Activated T-helper 2 cell treated with anti-CD3 and anti-CD28 coated beads, Interferon-gamma antibody, Interleukin-2, Interleukin-4, amounts not matched to agents 10 μg/mL and 5 μg/mL and 100 μg/mL, durations not matched to agents 14 hours and 24 hours and 36 hours (primary cell): ENCODE results near the gene NEK3. TPM values are rescaled to one million over a fixed set of nuclear protein-coding genes. Genes with fewer than 3 reads are reported as not detected.
"Not testable (repeated sequence)": the region's sequence is repeated elsewhere in the genome, so short reads cannot be mapped to it uniquely, and the experiment has no call there.

ENCODE experiments used
- DNase-seq: peaks from one replicate; pipeline ENCODE4 v3.0.0; 2021; ENCODE audit warnings: low spot score
- H3K27ac Mint-ChIP-seq: one replicate; pipeline ENCODE4 v1.8.0; 2021; ENCODE audit warnings: mixed read lengths
- H3K27me3 Mint-ChIP-seq: one replicate; pipeline ENCODE4 v1.8.0; 2021; ENCODE audit warnings: low read depth, mixed read lengths
- H3K36me3 Mint-ChIP-seq: one replicate; pipeline ENCODE4 v1.8.0; 2021; ENCODE audit warnings: low read depth, mixed read lengths
- H3K4me1 Mint-ChIP-seq: one replicate; pipeline ENCODE4 v1.8.0; 2021; ENCODE audit warnings: low read depth, mixed read lengths
- H3K4me3 Mint-ChIP-seq: one replicate; pipeline ENCODE4 v1.8.0; 2021; ENCODE audit warnings: low read depth, mild to moderate bottlenecking, moderate library complexity, mixed read lengths
- H3K9me3 Mint-ChIP-seq: one replicate; pipeline ENCODE4 v1.8.0; 2021; ENCODE audit warnings: mixed read lengths
- intact Hi-C: fragments of 100-400 bp; cut with micrococcal nuclease; formaldehyde crosslinking; loops from one replicate; pipeline ENCODE4 v1.15.1; 2023
- total RNA-seq: library from RNA; stranded (reverse); gene quantifications from 2 replicates; pipeline ENCODE4 v1.2.3, GENCODE V29; 2022

NEK3 gene
- total RNA-seq, 1 donor from 2014 or later, result 10.0 TPM

- intact Hi-C loops, result no loop called here
- no peak overlapping the region for H3K4me3 Mint-ChIP-seq
- H3K4me1 Mint-ChIP-seq, result peaks cover 23% of the 10 kb centered on the region
- peak overlapping the region; percentile 52 for H3K27ac Mint-ChIP-seq
- no peaks in the 10 kb centered on the region for H3K9me3 Mint-ChIP-seq
- no peaks in the 10 kb centered on the region for H3K27me3 Mint-ChIP-seq
- peaks cover 37% of the 10 kb centered on the region for H3K36me3 Mint-ChIP-seq
- DNase-seq, result no peak
These were observed 27.6 kb upstream of the NEK3 start for GRCh38 chr13:52187029-52187423.

- H3K27ac Mint-ChIP-seq, DNase-seq, H3K4me3 Mint-ChIP-seq, intact Hi-C loops, H3K4me1 Mint-ChIP-seq, H3K9me3 Mint-ChIP-seq, H3K27me3 Mint-ChIP-seq: not testable (repeated sequence)
- peaks cover 47% of the 10 kb centered on the region for H3K36me3 Mint-ChIP-seq
These were observed 22.0 kb upstream of the NEK3 start for GRCh38 chr13:52181316-52181954.

- Mint-ChIP-seq H3K4me3 (no peak overlapping the region), H3K4me1 (peaks cover 3% of the 10 kb centered on the region), H3K27me3 (no peaks in the 10 kb centered on the region), H3K36me3 (peaks cover 48% of the 10 kb centered on the region), H3K27ac (no peak overlapping the region), H3K9me3 (no peaks in the 10 kb centered on the region)
- intact Hi-C loops, result no loop called here
- DNase-seq, result no peak
These were observed 20.5 kb upstream of the NEK3 start for GRCh38 chr13:52179925-52180324.

GRCh38 chr13:52177276-52177675 lies 17.9 kb upstream of the NEK3 start:
- DNase-seq, result no peak
- H3K4me3 Mint-ChIP-seq, result no peak overlapping the region
- no peak overlapping the region for H3K27ac Mint-ChIP-seq
- no peaks in the 10 kb centered on the region for H3K27me3 Mint-ChIP-seq
- H3K9me3 Mint-ChIP-seq, result no peaks in the 10 kb centered on the region
- peaks cover 6% of the 10 kb centered on the region for H3K4me1 Mint-ChIP-seq
- intact Hi-C loops, result no loop called here
- H3K36me3 Mint-ChIP-seq, result peaks cover 35% of the 10 kb centered on the region

GRCh38 chr13:52173970-52174369 lies 14.6 kb upstream of the NEK3 start:
- intact Hi-C loops, H3K4me1 Mint-ChIP-seq, H3K4me3 Mint-ChIP-seq, DNase-seq, H3K27ac Mint-ChIP-seq, H3K27me3 Mint-ChIP-seq, H3K9me3 Mint-ChIP-seq: not testable (repeated sequence)
- H3K36me3 Mint-ChIP-seq, result peaks cover 33% of the 10 kb centered on the region

- Mint-ChIP-seq H3K4me1 (peaks cover 6% of the 10 kb centered on the region), H3K9me3 (no peaks in the 10 kb centered on the region), H3K36me3 (peaks cover 32% of the 10 kb centered on the region), H3K27me3 (no peaks in the 10 kb centered on the region), H3K27ac (no peak overlapping the region), H3K4me3 (no peak overlapping the region)
- no peak for DNase-seq
- intact Hi-C loops, result no loop called here
These were observed 14.0 kb upstream of the NEK3 start for GRCh38 chr13:52173373-52173772.

- H3K27ac Mint-ChIP-seq, DNase-seq, H3K9me3 Mint-ChIP-seq, H3K4me3 Mint-ChIP-seq, H3K27me3 Mint-ChIP-seq, intact Hi-C loops, H3K4me1 Mint-ChIP-seq: not testable (repeated sequence)
- H3K36me3 Mint-ChIP-seq, result peaks cover 27% of the 10 kb centered on the region
These were observed 12.3 kb upstream of the NEK3 start for GRCh38 chr13:52171686-52172085.

- intact Hi-C loops, H3K9me3 Mint-ChIP-seq, H3K27ac Mint-ChIP-seq, H3K27me3 Mint-ChIP-seq, H3K4me1 Mint-ChIP-seq, H3K4me3 Mint-ChIP-seq, DNase-seq: not testable (repeated sequence)
- peaks cover 31% of the 10 kb centered on the region for H3K36me3 Mint-ChIP-seq
These were observed 11.5 kb upstream of the NEK3 start for GRCh38 chr13:52170828-52171391.

GRCh38 chr13:52169839-52170238 lies 10.4 kb upstream of the NEK3 start:
- Mint-ChIP-seq H3K9me3 (no peaks in the 10 kb centered on the region), H3K4me1 (peaks cover 6% of the 10 kb centered on the region), H3K27ac (no peak overlapping the region), H3K4me3 (no peak overlapping the region), H3K36me3 (peaks cover 25% of the 10 kb centered on the region), H3K27me3 (no peaks in the 10 kb centered on the region)
- intact Hi-C loops, result no loop called here
- no peak for DNase-seq

GRCh38 chr13:52165411-52165810 lies 6.0 kb upstream of the NEK3 start:
- Mint-ChIP-seq H3K9me3 (no peaks in the 10 kb centered on the region), H3K4me3 (no peak overlapping the region), H3K27ac (no peak overlapping the region), H3K27me3 (no peaks in the 10 kb centered on the region), H3K4me1 (peaks cover 19% of the 10 kb centered on the region), H3K36me3 (peaks cover 7% of the 10 kb centered on the region)
- DNase-seq, result no peak
- intact Hi-C loops, result no loop called here

GRCh38 chr13:52164989-52165388 lies 5.6 kb upstream of the NEK3 start:
- DNase-seq, result no peak
- Mint-ChIP-seq H3K27me3 (no peaks in the 10 kb centered on the region), H3K4me3 (no peak overlapping the region), H3K27ac (no peak overlapping the region), H3K36me3 (peaks cover 7% of the 10 kb centered on the region), H3K9me3 (no peaks in the 10 kb centered on the region), H3K4me1 (peaks cover 20% of the 10 kb centered on the region)
- intact Hi-C loops, result no loop called here

- intact Hi-C loops, result not testable (repeated sequence)
These were observed 4.5 kb upstream of the NEK3 start for GRCh38 chr13:52163878-52164277.

GRCh38 chr13:52162279-52163101 lies 3.1 kb upstream of the NEK3 start:
- no peak overlapping the region for H3K4me3 Mint-ChIP-seq
- peaks cover 3% of the 10 kb centered on the region for H3K27me3 Mint-ChIP-seq
- no peak overlapping the region for H3K27ac Mint-ChIP-seq
- DNase-seq, result no peak
- peaks cover 7% of the 10 kb centered on the region for H3K36me3 Mint-ChIP-seq
- H3K9me3 Mint-ChIP-seq, result no peaks in the 10 kb centered on the region
- peaks cover 36% of the 10 kb centered on the region for H3K4me1 Mint-ChIP-seq
- intact Hi-C loops, result no loop called here

More at GRCh38 chr13:52163878-52164277, 4.5 kb upstream of the NEK3 start:
- H3K9me3 Mint-ChIP-seq, DNase-seq, H3K4me3 Mint-ChIP-seq, H3K27me3 Mint-ChIP-seq, H3K36me3 Mint-ChIP-seq: not testable (repeated sequence)
- Mint-ChIP-seq H3K27ac (peak overlapping the region; percentile 14), H3K4me1 (peaks cover 26% of the 10 kb centered on the region)
